ENCODE measurements around the gene MAML1. TPM values are rescaled to one million over a fixed set of nuclear protein-coding genes. Genes with fewer than 3 reads are reported as not detected.

Gene MAML1
- total and polyA plus RNA-seq, 2 experiments from 2014 or later = 7.5 to 15.9 TPM

- H3K4me3 ChIP-seq = no peak overlapping the region
- no peak overlapping the region for H3K27ac ChIP-seq
- no peaks in the 10 kb centered on the region for H3K9me2 ChIP-seq (replicated peaks; ENCODE audit: insufficient read depth)
- H3K4me2 ChIP-seq = peak overlapping the region; percentile 99
- TF ChIP-seq, protein P1, sequence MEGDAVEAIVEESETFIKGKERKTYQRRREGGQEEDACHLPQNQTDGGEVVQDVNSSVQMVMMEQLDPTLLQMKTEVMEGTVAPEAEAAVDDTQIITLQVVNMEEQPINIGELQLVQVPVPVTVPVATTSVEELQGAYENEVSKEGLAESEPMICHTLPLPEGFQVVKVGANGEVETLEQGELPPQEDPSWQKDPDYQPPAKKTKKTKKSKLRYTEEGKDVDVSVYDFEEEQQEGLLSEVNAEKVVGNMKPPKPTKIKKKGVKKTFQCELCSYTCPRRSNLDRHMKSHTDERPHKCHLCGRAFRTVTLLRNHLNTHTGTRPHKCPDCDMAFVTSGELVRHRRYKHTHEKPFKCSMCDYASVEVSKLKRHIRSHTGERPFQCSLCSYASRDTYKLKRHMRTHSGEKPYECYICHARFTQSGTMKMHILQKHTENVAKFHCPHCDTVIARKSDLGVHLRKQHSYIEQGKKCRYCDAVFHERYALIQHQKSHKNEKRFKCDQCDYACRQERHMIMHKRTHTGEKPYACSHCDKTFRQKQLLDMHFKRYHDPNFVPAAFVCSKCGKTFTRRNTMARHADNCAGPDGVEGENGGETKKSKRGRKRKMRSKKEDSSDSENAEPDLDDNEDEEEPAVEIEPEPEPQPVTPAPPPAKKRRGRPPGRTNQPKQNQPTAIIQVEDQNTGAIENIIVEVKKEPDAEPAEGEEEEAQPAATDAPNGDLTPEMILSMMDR (IDR thresholded peaks at IDR 0.05; ENCODE audit: poor library complexity) = no peak
- TF ChIP-seq EZH2 (IDR thresholded peaks at IDR 0.05; ENCODE audit: borderline replicate concordance) (no peak), EZH2phosphoT487 (IDR thresholded peaks at IDR 0.05; ENCODE audit: low read depth, severe bottlenecking, unreplicated experiment) (no peak)
- no peaks in the 10 kb centered on the region for H3K36me3 ChIP-seq (replicated peaks; ENCODE audit: insufficient read depth, low read depth)
- no peak for DNase-seq (ENCODE audit: low spot score)
- 63% methylated on average over 9 of the region's 11 CpGs for WGBS (ENCODE audit: low lambda C conversion rate, missing lambda C conversion rate)
- H3K9me3 ChIP-seq (ENCODE audit: low read depth) = no peaks in the 10 kb centered on the region
- no peak overlapping the region for H2AFZ ChIP-seq
- H3K4me1 ChIP-seq (ENCODE audit: insufficient read depth) = peaks cover 34% of the 10 kb centered on the region
- H3K27me3 ChIP-seq = no peaks in the 10 kb centered on the region
- peaks cover 48% of the 10 kb centered on the region for H4K20me1 ChIP-seq (ENCODE audit: insufficient read depth, poor library complexity, severe bottlenecking)
- H3K79me2 ChIP-seq = peaks cover 53% of the 10 kb centered on the region
Observed at GRCh38 chr5:179802950-179803562, 70.4 kb downstream of the MAML1 start.

DNA sequence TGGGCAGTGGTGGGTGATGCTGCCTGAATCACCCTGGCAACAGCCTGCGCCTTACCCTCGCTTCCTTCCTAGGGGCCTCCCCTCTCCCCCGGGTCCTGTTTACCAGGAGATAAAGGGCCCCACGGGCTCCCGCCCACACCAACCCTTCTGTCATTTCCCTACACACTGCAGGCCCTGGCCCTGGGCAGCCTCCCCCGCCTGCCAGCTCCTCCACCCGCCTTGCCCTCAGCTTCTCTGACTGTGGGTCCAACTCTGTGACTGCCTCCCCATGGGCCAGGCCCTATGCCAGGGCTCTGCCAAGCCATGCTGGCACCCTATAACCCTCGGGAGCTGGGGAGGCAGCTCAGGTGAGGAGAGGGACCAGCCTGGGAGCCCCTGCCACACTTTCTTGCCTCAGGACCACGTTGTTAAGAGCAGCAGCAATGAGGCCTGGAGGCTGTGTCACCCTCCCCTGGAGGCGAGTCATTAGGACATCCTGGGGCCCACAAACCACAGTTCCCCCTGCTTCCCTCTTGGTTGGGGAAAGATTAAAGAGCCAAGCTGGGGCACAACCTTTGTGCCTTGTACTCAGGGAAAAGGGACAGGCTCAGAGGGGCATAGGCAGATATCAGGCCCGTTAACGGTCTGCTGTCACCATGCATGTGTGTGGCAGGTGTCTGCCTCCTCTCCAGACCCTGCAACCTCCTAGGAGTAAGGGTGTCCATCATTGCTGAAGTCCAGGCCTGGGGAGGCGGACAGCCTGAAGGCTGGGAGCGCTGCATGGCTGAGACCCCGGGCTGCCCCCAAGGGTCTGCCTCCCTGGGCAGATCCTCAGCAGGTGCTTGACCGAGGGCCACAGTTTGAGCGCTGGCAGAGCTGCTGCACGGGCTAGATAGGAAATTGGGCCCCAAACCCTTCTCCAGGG lies 71.3 kb downstream of the MAML1 start:
- peak; percentile 19 for DNase-seq (ENCODE audit: low spot score)
- Histone ChIP-seq H3K4me3 (no peak overlapping the region), H4K20me1 (ENCODE audit: insufficient read depth, poor library complexity, severe bottlenecking) (peaks cover 48% of the 10 kb centered on the region), H3K27me3 (no peaks in the 10 kb centered on the region), H3K9me3 (ENCODE audit: low read depth) (no peaks in the 10 kb centered on the region), H3K4me1 (ENCODE audit: insufficient read depth) (peaks cover 36% of the 10 kb centered on the region), H2AFZ (no peak overlapping the region), H3K9me2 (replicated peaks; ENCODE audit: insufficient read depth) (no peaks in the 10 kb centered on the region), H3K36me3 (replicated peaks; ENCODE audit: insufficient read depth, low read depth) (no peaks in the 10 kb centered on the region), H3K79me2 (peaks cover 58% of the 10 kb centered on the region), H3K4me2 (peak overlapping the region; percentile 99), H3K27ac (no peak overlapping the region)
- TF ChIP-seq, protein P1 (IDR thresholded peaks at IDR 0.05; ENCODE audit: poor library complexity) = no peak
- TF ChIP-seq EZH2phosphoT487 (IDR thresholded peaks at IDR 0.05; ENCODE audit: low read depth, severe bottlenecking, unreplicated experiment) (no peak), EZH2 (IDR thresholded peaks at IDR 0.05; ENCODE audit: borderline replicate concordance) (no peak)
- 75% methylated on average over 14 of the region's 18 CpGs for WGBS (ENCODE audit: low lambda C conversion rate, missing lambda C conversion rate)

DNA sequence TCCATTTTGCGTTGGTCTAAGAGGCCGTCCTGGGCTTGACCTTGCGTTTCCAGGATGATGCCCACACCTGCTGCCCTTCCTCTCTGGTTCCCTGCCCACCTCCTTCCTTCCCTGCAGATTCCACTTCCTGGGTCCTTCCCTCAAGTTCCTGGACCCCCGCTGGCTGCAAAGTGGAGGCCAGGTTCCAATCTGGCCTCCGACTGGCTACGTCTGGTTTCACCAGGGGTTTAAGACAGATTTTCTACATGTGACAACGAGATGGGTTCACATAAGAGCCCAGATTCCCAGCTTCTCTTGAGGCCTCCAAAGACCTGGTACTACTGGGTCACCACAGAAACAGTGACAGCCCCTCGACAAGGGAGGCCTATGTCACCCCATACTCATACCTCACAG lies 71.9 kb downstream of the MAML1 start:
- no peaks in the 10 kb centered on the region for H3K9me3 ChIP-seq (ENCODE audit: low read depth)
- H3K36me3 ChIP-seq (replicated peaks; ENCODE audit: insufficient read depth, low read depth) = no peaks in the 10 kb centered on the region
- DNase-seq (ENCODE audit: low spot score) = no peak
- TF ChIP-seq, protein P1 (IDR thresholded peaks at IDR 0.05; ENCODE audit: poor library complexity) = no peak
- TF ChIP-seq EZH2 (IDR thresholded peaks at IDR 0.05; ENCODE audit: borderline replicate concordance) (no peak), EZH2phosphoT487 (IDR thresholded peaks at IDR 0.05; ENCODE audit: low read depth, severe bottlenecking, unreplicated experiment) (no peak)
- H2AFZ ChIP-seq = no peak overlapping the region
- peaks cover 48% of the 10 kb centered on the region for H4K20me1 ChIP-seq (ENCODE audit: insufficient read depth, poor library complexity, severe bottlenecking)
- peaks cover 36% of the 10 kb centered on the region for H3K4me1 ChIP-seq (ENCODE audit: insufficient read depth)
- no peak overlapping the region for H3K4me3 ChIP-seq
- no peaks in the 10 kb centered on the region for H3K9me2 ChIP-seq (replicated peaks; ENCODE audit: insufficient read depth)
- H3K27ac ChIP-seq = peak overlapping the region; percentile 99
- 92% methylated on average over 8 of the region's 8 CpGs for WGBS (ENCODE audit: low lambda C conversion rate, missing lambda C conversion rate)
- peaks cover 58% of the 10 kb centered on the region for H3K79me2 ChIP-seq
- H3K27me3 ChIP-seq = no peaks in the 10 kb centered on the region
- peak overlapping the region; percentile 99 for H3K4me2 ChIP-seq

Data from hepatocyte (in vitro differentiated cells).